Upper lobe of right lung (tissue), 1 donor: ENCODE data around the gene AFDN. TPM values are rescaled to one million over a fixed set of nuclear protein-coding genes. Genes with fewer than 3 reads are reported as not detected.

Experiments used
- ATAC-seq: fragments of 200-7000 bp; cut with Tn5 transposase; one replicate; pipeline ENCODE4 v1.9.1; 2020; ENCODE audit warnings: mild to moderate bottlenecking, moderate library complexity
- DNase-seq: peaks from one replicate; pipeline ENCODE4 v3.0.0-alpha.2; 2020
- H3K27ac ChIP-seq: fragments of 200-600 bp; one replicate; pipeline ENCODE4 v1.8.0; 2022
- H3K27me3 ChIP-seq: fragments of 200-600 bp; one replicate; pipeline ENCODE4 v1.8.0; 2022; ENCODE audit warnings: mild to moderate bottlenecking
- H3K36me3 ChIP-seq: fragments of 200-600 bp; one replicate; pipeline ENCODE4 v1.8.0; 2022
- H3K4me1 ChIP-seq: fragments of 200-600 bp; one replicate; pipeline ENCODE4 v1.8.0; 2022
- H3K4me3 ChIP-seq: fragments of 200-600 bp; one replicate; pipeline ENCODE4 v1.8.0; 2022; ENCODE audit warnings: mild to moderate bottlenecking
- H3K9me3 ChIP-seq: fragments of 200-600 bp; one replicate; pipeline ENCODE4 v1.8.0; 2022
- intact Hi-C: fragments of 100-400 bp; cut with DNase I; formaldehyde crosslinking; loops from one replicate; pipeline ENCODE4 v1.11.0; 2022
- total RNA-seq: library from RNA; stranded (reverse); fragmentation: NEBNext Ultra II Directional; extraction: Animal tissue kit (Norgen Biotek cat#: 25700); gene quantifications from one replicate; pipeline ENCODE4 v1.2.1, GENCODE V29; 2021
- TF ChIP-seq, protein P1 (sequence below): fragments of 200-600 bp; IDR thresholded peaks from one replicate; pipeline ENCODE4 v1.8.0; 2022; ENCODE audit warnings: antibody characterized with exemption
- donor health status: DM: no; HTN: yes; CAD: no; lungs with severe emphysema.

AFDN gene
- total RNA-seq, 1 donor from 2014 or later: 179 TPM

DNA sequence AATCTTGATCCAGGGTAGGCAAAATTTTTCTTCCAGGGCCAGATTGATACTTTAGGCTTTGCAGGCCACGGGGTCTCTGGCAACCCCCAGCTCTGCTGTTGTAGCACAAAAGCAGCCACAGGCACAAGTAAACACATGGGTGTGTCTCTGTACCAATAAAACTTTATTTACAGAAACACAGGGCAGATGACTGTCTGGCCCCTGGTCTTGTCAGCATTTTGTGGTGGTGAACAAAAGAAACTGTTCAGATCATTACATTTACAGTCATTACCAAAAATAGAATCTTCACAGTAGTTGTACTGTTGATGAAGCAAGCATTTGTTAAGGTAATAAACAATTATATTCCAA is 125.8 kb downstream of the AFDN start:
- Histone ChIP-seq H3K4me3 (no peak overlapping the region), H3K9me3 (no peaks in the 10 kb centered on the region), H3K4me1 (no peaks in the 10 kb centered on the region), H3K27me3 (no peaks in the 10 kb centered on the region), H3K36me3 (peaks cover 74% of the 10 kb centered on the region), H3K27ac (no peak overlapping the region)
- no peak for ATAC-seq
- TF ChIP-seq, protein P1, sequence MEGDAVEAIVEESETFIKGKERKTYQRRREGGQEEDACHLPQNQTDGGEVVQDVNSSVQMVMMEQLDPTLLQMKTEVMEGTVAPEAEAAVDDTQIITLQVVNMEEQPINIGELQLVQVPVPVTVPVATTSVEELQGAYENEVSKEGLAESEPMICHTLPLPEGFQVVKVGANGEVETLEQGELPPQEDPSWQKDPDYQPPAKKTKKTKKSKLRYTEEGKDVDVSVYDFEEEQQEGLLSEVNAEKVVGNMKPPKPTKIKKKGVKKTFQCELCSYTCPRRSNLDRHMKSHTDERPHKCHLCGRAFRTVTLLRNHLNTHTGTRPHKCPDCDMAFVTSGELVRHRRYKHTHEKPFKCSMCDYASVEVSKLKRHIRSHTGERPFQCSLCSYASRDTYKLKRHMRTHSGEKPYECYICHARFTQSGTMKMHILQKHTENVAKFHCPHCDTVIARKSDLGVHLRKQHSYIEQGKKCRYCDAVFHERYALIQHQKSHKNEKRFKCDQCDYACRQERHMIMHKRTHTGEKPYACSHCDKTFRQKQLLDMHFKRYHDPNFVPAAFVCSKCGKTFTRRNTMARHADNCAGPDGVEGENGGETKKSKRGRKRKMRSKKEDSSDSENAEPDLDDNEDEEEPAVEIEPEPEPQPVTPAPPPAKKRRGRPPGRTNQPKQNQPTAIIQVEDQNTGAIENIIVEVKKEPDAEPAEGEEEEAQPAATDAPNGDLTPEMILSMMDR: no peak
- intact Hi-C loops: no loop called here
- no peak for DNase-seq

DNA sequence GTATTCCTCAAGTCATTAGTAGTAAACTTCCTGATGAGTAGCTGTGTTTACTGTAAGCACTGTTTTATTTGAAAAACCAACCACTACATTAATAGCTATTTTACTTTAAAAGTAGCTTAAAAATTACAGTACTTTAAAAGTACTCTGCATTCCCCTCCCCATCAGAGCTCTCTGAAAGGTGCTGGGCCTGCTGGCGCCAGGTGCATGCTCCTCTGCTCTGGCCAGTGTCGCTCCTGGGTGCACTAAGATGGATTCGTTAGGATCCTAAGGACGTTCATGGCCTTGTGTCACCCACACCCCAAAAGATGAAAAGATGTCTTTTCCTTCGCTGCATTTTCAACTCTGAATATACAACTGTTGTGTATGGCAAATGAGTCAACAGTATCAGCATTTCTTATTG is 126.8 kb downstream of the AFDN start:
- Histone ChIP-seq H3K36me3 (peaks cover 67% of the 10 kb centered on the region), H3K9me3 (no peaks in the 10 kb centered on the region), H3K27me3 (no peaks in the 10 kb centered on the region), H3K4me3 (no peak overlapping the region), H3K27ac (no peak overlapping the region), H3K4me1 (no peaks in the 10 kb centered on the region)
- TF ChIP-seq, protein P1: no peak
- ATAC-seq (no peak), DNase-seq (no peak)
- intact Hi-C loops: no loop called here

DNA sequence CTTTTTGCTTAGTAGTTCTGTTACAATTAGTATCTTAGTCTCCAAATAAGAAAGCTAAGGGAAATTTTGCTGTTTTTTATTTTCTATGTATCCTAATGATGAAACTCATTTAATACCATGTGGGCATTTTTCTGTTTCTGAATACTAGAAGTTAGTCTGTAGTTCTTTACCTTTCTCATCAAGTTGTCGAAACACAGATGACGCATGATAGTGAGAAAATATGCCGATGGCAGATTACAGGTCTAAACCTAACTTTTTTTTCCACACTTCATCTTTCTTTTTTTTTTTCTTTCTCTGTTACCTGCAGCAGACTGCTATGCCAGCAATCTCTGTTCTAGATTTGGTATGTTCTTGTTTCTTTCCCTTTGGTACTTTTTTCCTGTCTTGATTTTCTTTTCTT is 127.4 kb downstream of the AFDN start:
- Histone ChIP-seq H3K27ac (no peak overlapping the region), H3K4me3 (no peak overlapping the region)
- intact Hi-C loops: no loop called here

DNA sequence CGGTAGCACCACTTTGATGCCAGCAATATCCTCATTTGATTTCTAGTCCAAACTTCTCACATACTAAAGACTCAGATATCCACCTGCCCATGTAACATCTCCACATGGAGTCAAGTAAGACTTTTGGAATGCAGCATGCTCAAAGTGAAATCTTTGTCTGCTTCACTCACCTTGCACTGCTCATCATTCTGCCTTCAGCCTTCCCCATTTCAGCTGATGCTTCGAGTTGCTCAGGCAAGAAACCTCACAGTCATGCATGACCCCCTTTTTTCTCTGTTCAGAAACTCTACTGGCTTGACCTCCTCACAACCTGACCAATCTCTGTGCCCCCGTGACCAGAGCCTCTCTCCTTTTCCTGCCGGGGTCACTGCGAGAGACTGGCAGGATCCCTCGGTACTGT is 129.8 kb downstream of the AFDN start:
- intact Hi-C loops: no loop called here
- Histone ChIP-seq H3K36me3 (peaks cover 38% of the 10 kb centered on the region), H3K27ac (peak overlapping the region; percentile 27)

More for the DNA sequence above, 127.4 kb downstream of the AFDN start:
- Histone ChIP-seq H3K27me3 (no peaks in the 10 kb centered on the region), H3K4me1 (no peaks in the 10 kb centered on the region), H3K36me3 (peaks cover 61% of the 10 kb centered on the region), H3K9me3 (no peaks in the 10 kb centered on the region)
- no peak for ATAC-seq
- TF ChIP-seq, protein P1: no peak
- no peak for DNase-seq

DNA sequence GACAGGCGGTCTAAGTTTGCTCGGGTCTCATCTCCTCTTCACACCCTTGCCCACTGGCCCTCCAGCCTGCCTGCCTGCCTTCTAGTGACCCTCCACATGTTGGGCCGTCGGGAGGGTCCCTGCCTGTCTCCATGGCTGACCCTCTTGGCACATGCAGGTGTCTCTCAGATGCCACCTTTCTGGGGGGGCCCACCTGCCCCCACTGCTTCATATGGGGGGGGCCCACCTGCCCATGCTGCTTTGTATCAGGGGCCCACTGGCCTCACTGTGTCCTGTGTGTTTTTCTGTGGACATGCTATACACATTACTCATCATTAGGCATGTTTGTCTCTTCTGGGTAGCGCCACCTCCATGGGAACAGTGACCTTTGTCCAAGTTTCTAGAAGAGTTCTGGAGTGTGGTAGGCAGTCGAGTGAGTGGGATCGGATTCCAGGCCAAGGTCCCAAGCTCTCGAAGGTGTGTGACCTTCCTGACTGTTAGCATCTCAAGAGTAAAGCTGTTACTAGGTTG is 130.3 kb downstream of the AFDN start:
- H3K36me3 ChIP-seq: peaks cover 33% of the 10 kb centered on the region
- DNase-seq (no peak), ATAC-seq (peak; percentile 83)
- intact Hi-C loops: no loop called here
- no peaks in the 10 kb centered on the region for H3K4me1 ChIP-seq
- TF ChIP-seq, protein P1: no peak
- no peak overlapping the region for H3K4me3 ChIP-seq
- H3K27me3 ChIP-seq: no peaks in the 10 kb centered on the region
- H3K27ac ChIP-seq: peak overlapping the region; percentile 27
- H3K9me3 ChIP-seq: no peaks in the 10 kb centered on the region

More for the DNA sequence above, 129.8 kb downstream of the AFDN start:
- no peaks in the 10 kb centered on the region for H3K27me3 ChIP-seq
- no peak overlapping the region for H3K4me3 ChIP-seq
- H3K9me3 ChIP-seq: no peaks in the 10 kb centered on the region
- H3K4me1 ChIP-seq: no peaks in the 10 kb centered on the region
- DNase-seq (no peak), ATAC-seq (no peak)
- TF ChIP-seq, protein P1: no peak

DNA sequence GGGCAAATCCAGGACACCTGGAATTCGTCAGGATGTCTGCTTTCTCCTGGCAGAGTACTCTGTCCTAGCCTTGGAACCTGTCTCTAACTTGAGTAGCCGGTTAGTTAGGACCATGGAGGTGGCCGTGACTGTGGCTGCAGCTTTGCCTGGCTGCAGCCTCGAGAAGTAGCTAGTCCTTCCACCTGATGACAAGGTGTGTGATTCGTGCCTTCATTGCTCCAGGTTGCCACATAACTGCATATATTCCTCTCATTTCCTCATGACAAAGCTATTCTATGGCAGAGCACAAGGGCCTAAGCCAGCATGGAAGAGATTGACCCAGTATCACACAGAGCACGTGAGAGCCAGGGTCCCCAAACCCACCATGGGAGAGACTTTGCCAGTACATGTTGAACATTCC is 130.9 kb downstream of the AFDN start:
- H3K4me3 ChIP-seq: no peak overlapping the region
- TF ChIP-seq, protein P1: no peak
- no peaks in the 10 kb centered on the region for H3K27me3 ChIP-seq
- H3K27ac ChIP-seq: no peak overlapping the region
- no peaks in the 10 kb centered on the region for H3K4me1 ChIP-seq
- DNase-seq (no peak), ATAC-seq (peak; percentile 31)
- H3K36me3 ChIP-seq: peaks cover 33% of the 10 kb centered on the region
- intact Hi-C loops: no loop called here
- H3K9me3 ChIP-seq: no peaks in the 10 kb centered on the region
